Keratinocyte (primary cell): ENCODE results near the gene TSACC. TPM values are rescaled to one million over a fixed set of nuclear protein-coding genes. Genes with fewer than 3 reads are reported as not detected.

Source experiments
- DNase-seq: peaks from one replicate; pipeline ENCODE4 v3.0.0-alpha.2; 2011; ENCODE audit warnings: low read depth, missing footprints, low spot score
- FAIRE-seq: peaks from 2 replicates; lab custom pipeline; 2011; peaks lifted over from hg19 to GRCh38; lab: Jason Lieb, UNC
- H2AFZ ChIP-seq: 2 replicates; pipeline ENCODE4 v1.6.0; 2012; ENCODE audit warnings: low read length, control low read depth, inconsistent platforms; ENCODE audit not compliant: control insufficient read depth
- H3K27ac ChIP-seq: 2 replicates; pipeline ENCODE4 v1.5.1; 2011; ENCODE audit warnings: low read length; ENCODE audit not compliant: control insufficient read depth, insufficient read depth
- H3K27me3 ChIP-seq: 3 replicates; pipeline ENCODE4 v1.6.0; 2011; ENCODE audit warnings: low read length; ENCODE audit not compliant: control insufficient read depth, insufficient read depth; ENCODE audit errors: extremely low read depth
- H3K36me3 ChIP-seq, 2 experiments: 2 replicates in 1 of 2; 3 replicates in 1 of 2; pipeline ENCODE4 v1.5.1; 2011; ENCODE audit warnings: low read length in 2 of 2, mild to moderate bottlenecking in 1 of 2; ENCODE audit not compliant: control insufficient read depth in 2 of 2, insufficient read depth in 2 of 2; ENCODE audit errors: extremely low read depth in 1 of 2
- H3K4me1 ChIP-seq: 3 replicates; pipeline ENCODE4 v1.5.1; 2011; ENCODE audit warnings: low read length; ENCODE audit not compliant: control insufficient read depth, insufficient read depth; ENCODE audit errors: extremely low read depth
- H3K4me2 ChIP-seq: 3 replicates; pipeline ENCODE4 v1.6.0; 2011; ENCODE audit warnings: low read depth, low read length; ENCODE audit not compliant: control insufficient read depth, insufficient read depth; ENCODE audit errors: extremely low read depth
- H3K4me3 ChIP-seq, 3 experiments: fragments of 200-600 bp in 1 of 3; sonication (generic) in 1 of 3; 2 replicates in 2 of 3; 3 replicates in 1 of 3; pipeline ENCODE4 v1.5.1; 2011 to 2016; ENCODE audit warnings: low read length in 3 of 3, mild to moderate bottlenecking in 3 of 3, control low read depth in 2 of 3, inconsistent platforms in 1 of 3, low read depth in 1 of 3, mixed read lengths in 1 of 3, mixed run types in 1 of 3, moderate library complexity in 1 of 3; ENCODE audit not compliant: control insufficient read depth in 2 of 3, insufficient read depth in 2 of 3; ENCODE audit errors: extremely low read depth in 1 of 3
- H3K79me2 ChIP-seq: 2 replicates; pipeline ENCODE4 v1.6.0; 2012; ENCODE audit warnings: low read length; ENCODE audit not compliant: control insufficient read depth, insufficient read depth
- H3K9ac ChIP-seq: 3 replicates; pipeline ENCODE4 v1.6.0; 2011; ENCODE audit warnings: low read length; ENCODE audit not compliant: control insufficient read depth, insufficient read depth; ENCODE audit errors: extremely low read depth
- H3K9me1 ChIP-seq: 3 replicates; pipeline ENCODE4 v1.6.0; 2011; ENCODE audit warnings: low read length; ENCODE audit not compliant: control insufficient read depth, insufficient read depth; ENCODE audit errors: extremely low read depth
- H3K9me3 ChIP-seq: 2 replicates; pipeline ENCODE4 v1.5.1; 2012; ENCODE audit warnings: low read depth, low read length; ENCODE audit not compliant: control insufficient read depth
- H4K20me1 ChIP-seq: 3 replicates; pipeline ENCODE4 v1.6.0; 2011; ENCODE audit warnings: low read length; ENCODE audit not compliant: control insufficient read depth, insufficient read depth; ENCODE audit errors: extremely low read depth
- EZH2 ChIP-seq: IDR thresholded peaks from one replicate; pipeline ENCODE4 v1.6.1; 2012; ENCODE audit warnings: inconsistent platforms, mild to moderate bottlenecking, low read length, moderate library complexity
- dilution Hi-C: fragments of 300-500 bp; cut with MboI; formaldehyde crosslinking; loops from one replicate; pipeline ENCODE4 v1.7.0; 2020; ENCODE audit warnings: low sequenced_read_pairs; ENCODE audit not compliant: extremely low pct_ligation_motif_present
- polyA plus RNA-seq, 5 experiments: library from polyadenylated mRNA; depleted of rRNA in 3 of 5; stranded (reverse) in 3 of 5; stranded (forward) in 1 of 5; unstranded in 1 of 5; fragments of >200 nt; gene quantifications; 1 replicate in 1 of 5; 2 replicates in 3 of 5; 3 replicates in 1 of 5; pipeline versions ENCODE4 v1.2.1 to v1.2.3, GENCODE V29; 2011 to 2012; ENCODE audit warnings: missing spikeins in 2 of 5, low read depth in 1 of 5, low replicate concordance in 1 of 5
- TF ChIP-seq, protein P1 (sequence below), 3 experiments: IDR thresholded peaks in 1 of 3; conservative IDR thresholded peaks in 1 of 3; optimal IDR thresholded peaks in 1 of 3; 2 replicates in 2 of 3; 3 replicates in 1 of 3; pipeline versions ENCODE3 to v1.5.1; 2011; ENCODE audit warnings: low read length in 3 of 3, mild to moderate bottlenecking in 3 of 3, moderate library complexity in 2 of 3, control low read depth in 1 of 3, inconsistent platforms in 1 of 3; ENCODE audit not compliant: insufficient read depth in 2 of 3; ENCODE audit errors: extremely low read depth in 1 of 3

TSACC gene
- polyA plus RNA-seq, 1 donor (not counting 4 experiments of a cell fraction or from before 2014, with no cell fraction given): 2.5 TPM

DNA sequence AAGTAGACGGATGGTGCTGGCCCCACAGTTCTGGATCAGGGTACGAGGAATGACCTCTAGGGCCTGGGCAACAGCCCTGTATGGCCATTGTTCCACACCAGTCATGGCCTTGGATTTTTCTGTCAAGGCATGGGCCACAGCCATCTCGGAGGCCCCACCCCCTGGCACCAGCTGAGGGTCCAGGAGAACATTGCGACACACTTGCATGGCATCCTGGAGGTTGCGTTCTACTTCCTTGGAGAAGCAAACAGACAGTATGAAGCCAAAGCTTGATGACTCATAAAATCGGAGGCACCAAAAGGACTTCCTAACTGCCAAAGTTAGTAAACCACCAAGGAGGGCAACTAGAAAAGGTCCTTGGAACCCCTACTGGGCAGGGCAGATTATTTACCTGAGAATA is 27.4 kb upstream of the TSACC start:
- Histone ChIP-seq H3K4me1 (peaks cover 3% of the 10 kb centered on the region), H3K79me2 (peaks cover 3% of the 10 kb centered on the region), H4K20me1 (no peaks in the 10 kb centered on the region), H3K4me3 (no peak overlapping the region), H3K27me3 (no peaks in the 10 kb centered on the region), H2AFZ (no peak overlapping the region), H3K4me2 (no peak overlapping the region), H3K9me3 (no peaks in the 10 kb centered on the region), H3K27ac (no peak overlapping the region), H3K36me3 (peaks cover 32 to 33% of the 10 kb centered on the region in 2 experiments), H3K9ac (no peak overlapping the region), H3K9me1 (peaks cover 2% of the 10 kb centered on the region)
- dilution Hi-C loops: no loop called here
- FAIRE-seq (no peak), DNase-seq (no peak)
- TF ChIP-seq EZH2: no peak
- TF ChIP-seq, protein P1, sequence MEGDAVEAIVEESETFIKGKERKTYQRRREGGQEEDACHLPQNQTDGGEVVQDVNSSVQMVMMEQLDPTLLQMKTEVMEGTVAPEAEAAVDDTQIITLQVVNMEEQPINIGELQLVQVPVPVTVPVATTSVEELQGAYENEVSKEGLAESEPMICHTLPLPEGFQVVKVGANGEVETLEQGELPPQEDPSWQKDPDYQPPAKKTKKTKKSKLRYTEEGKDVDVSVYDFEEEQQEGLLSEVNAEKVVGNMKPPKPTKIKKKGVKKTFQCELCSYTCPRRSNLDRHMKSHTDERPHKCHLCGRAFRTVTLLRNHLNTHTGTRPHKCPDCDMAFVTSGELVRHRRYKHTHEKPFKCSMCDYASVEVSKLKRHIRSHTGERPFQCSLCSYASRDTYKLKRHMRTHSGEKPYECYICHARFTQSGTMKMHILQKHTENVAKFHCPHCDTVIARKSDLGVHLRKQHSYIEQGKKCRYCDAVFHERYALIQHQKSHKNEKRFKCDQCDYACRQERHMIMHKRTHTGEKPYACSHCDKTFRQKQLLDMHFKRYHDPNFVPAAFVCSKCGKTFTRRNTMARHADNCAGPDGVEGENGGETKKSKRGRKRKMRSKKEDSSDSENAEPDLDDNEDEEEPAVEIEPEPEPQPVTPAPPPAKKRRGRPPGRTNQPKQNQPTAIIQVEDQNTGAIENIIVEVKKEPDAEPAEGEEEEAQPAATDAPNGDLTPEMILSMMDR (optimal IDR thresholded peaks at IDR 0.05 in 1 of 3, IDR thresholded peaks at IDR 0.05 in 1 of 3, conservative IDR thresholded peaks at IDR 0.05 in 1 of 3; ENCODE audit: extremely low read depth in 1 of 3, insufficient read depth in 2 of 3, low read length in 3 of 3): no peak

DNA sequence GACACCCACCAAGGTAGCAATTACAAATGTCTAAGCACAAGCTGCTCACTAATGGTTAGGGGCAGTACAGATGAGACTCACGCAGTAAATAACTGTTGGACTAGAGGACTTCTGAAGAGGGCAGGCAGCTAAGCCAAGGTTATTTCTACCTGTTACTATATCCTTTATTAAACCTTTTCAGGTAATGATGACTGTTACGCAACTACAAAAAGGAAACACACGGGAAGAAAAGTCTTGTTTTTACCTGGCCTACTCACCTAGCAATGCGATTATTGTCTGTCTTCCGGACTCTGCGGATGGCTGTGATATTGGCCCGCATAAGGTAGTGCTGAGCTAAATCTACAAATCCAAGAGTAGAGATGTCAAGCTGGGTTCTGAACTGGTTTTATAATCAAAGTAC is 21.4 kb upstream of the TSACC start:
- Histone ChIP-seq H3K36me3 (peaks cover 38 to 40% of the 10 kb centered on the region in 2 experiments), H4K20me1 (peaks cover 3% of the 10 kb centered on the region), H3K27ac (no peak overlapping the region), H2AFZ (no peak overlapping the region), H3K9me3 (no peaks in the 10 kb centered on the region), H3K4me2 (no peak overlapping the region), H3K79me2 (peaks cover 8% of the 10 kb centered on the region), H3K4me1 (no peaks in the 10 kb centered on the region), H3K27me3 (no peaks in the 10 kb centered on the region), H3K4me3 (no peak overlapping the region), H3K9me1 (no peaks in the 10 kb centered on the region), H3K9ac (no peak overlapping the region)
- DNase-seq (no peak), FAIRE-seq (no peak)
- TF ChIP-seq, protein P1 (optimal IDR thresholded peaks at IDR 0.05 in 1 of 3, IDR thresholded peaks at IDR 0.05 in 1 of 3, conservative IDR thresholded peaks at IDR 0.05 in 1 of 3; ENCODE audit: extremely low read depth in 1 of 3, insufficient read depth in 2 of 3, low read length in 3 of 3): no peak
- no peak for TF ChIP-seq EZH2
- dilution Hi-C loops: no loop called here
